Right atrium auricular region (tissue), 2 donors: Measurements from ENCODE around the gene TXNRD2. TPM values are rescaled to one million over a fixed set of nuclear protein-coding genes. Genes with fewer than 3 reads are reported as not detected.
"Not testable (repeated sequence)": the region's sequence is repeated elsewhere in the genome, so short reads cannot be mapped to it uniquely, and the experiment has no call there.

Source experiments
- DNase-seq: peaks from one replicate; pipeline ENCODE4 v3.0.0-alpha.2; 2019; ENCODE audit warnings: low spot score
- H3K27ac ChIP-seq, 2 donors: fragments of 200-600 bp; sonication (generic); 1 replicate in 1 of 2; 2 replicates in 1 of 2; pipeline ENCODE4 v1.5.1; 2016 to 2019
- H3K27me3 ChIP-seq, 2 donors: fragments of 200-600 bp; sonication (generic); one replicate each; pipeline versions ENCODE4 v1.5.1 to v1.6.0; 2017 to 2019
- H3K36me3 ChIP-seq: fragments of 200-600 bp; sonication (generic); one replicate; pipeline ENCODE4 v1.5.1; 2016
- H3K4me1 ChIP-seq, 2 donors: fragments of 200-600 bp; sonication (generic); one replicate each; pipeline versions ENCODE4 v1.5.1 to v1.6.0; 2017 to 2019
- H3K4me3 ChIP-seq, 2 donors: fragments of 200-600 bp; sonication (generic); 1 replicate in 1 of 2; 2 replicates in 1 of 2; pipeline ENCODE4 v1.5.1; 2017 to 2019; ENCODE audit warnings: mild to moderate bottlenecking in 1 of 2, moderate library complexity in 1 of 2
- H3K9me3 ChIP-seq, 2 donors: fragments of 200-600 bp; sonication (generic); one replicate each; pipeline ENCODE4 v1.5.1; 2019
- total RNA-seq, 2 donors: library from RNA; depleted of rRNA; stranded (reverse); fragments of >200 nt; gene quantifications; one replicate each; pipeline ENCODE4 v1.1.0, GENCODE V29; 2016
- TF ChIP-seq, protein P1 (sequence below), 2 donors: fragments of 200-600 bp; sonication (generic); IDR thresholded peaks; one replicate each; pipeline ENCODE4 v1.5.1; 2019; ENCODE audit warnings: antibody characterized with exemption in 2 of 2

TXNRD2 gene
- total RNA-seq, 2 donors from 2014 or later = 16.2 to 18.4 TPM

DNA sequence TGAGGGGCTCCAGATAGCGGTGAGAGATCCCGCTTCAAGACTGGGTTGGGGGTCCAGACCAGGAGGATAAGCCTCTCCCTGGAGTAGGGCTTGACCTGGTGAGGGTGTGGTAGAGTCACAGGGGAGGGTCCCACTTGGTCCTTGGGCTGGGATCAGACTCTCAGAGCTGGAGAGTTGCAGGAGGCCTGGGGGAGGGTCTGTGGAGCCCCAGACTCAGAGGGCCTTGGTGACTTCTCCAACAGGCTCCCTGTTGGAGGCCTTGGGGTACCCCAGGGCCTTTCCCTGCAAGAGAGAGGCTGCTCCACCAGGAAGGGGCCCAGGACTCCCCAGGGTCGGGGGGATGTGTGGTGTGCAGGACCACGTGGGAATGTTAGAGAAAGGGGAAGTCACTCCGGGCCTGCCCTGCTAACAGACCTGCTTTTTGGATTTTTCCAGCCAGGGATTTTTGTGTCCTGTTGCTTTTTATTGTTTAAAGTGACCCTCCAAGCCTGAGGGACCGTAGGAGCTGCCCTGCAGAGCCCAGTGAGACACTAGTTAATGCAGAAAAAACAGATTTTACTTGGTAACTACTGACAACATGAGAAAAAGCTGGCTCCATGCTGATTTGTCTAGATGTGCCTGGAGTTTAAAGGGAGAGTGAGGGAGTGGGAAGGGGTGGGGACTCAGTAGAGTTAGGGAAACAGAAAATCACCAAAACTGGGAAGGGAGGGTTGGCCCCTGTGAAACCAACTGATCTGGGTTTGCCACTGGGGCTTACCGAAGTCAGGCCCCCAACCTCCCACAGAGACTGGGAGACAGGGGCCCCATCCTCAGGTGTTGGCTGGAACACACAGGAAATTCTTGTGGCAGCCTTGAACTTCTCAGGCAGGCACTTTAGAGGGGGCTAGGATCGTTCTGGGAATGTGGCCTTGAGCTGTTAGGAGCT is 801 bp upstream of the TXNRD2 start:
- TF ChIP-seq, protein P1, sequence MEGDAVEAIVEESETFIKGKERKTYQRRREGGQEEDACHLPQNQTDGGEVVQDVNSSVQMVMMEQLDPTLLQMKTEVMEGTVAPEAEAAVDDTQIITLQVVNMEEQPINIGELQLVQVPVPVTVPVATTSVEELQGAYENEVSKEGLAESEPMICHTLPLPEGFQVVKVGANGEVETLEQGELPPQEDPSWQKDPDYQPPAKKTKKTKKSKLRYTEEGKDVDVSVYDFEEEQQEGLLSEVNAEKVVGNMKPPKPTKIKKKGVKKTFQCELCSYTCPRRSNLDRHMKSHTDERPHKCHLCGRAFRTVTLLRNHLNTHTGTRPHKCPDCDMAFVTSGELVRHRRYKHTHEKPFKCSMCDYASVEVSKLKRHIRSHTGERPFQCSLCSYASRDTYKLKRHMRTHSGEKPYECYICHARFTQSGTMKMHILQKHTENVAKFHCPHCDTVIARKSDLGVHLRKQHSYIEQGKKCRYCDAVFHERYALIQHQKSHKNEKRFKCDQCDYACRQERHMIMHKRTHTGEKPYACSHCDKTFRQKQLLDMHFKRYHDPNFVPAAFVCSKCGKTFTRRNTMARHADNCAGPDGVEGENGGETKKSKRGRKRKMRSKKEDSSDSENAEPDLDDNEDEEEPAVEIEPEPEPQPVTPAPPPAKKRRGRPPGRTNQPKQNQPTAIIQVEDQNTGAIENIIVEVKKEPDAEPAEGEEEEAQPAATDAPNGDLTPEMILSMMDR (IDR thresholded peaks at IDR 0.05) = no peak
- Histone ChIP-seq H3K36me3 (no peaks in the 10 kb centered on the region), H3K27ac (peak overlapping the region; percentile 97), H3K4me1 (peaks cover 0 to 45% of the 10 kb centered on the region in 2 donors), H3K9me3 (no peaks in the 10 kb centered on the region), H3K27me3 (no peaks in the 10 kb centered on the region), H3K4me3 (peak overlapping the region; percentile 71 to 94)
- DNase-seq = no peak

DNA sequence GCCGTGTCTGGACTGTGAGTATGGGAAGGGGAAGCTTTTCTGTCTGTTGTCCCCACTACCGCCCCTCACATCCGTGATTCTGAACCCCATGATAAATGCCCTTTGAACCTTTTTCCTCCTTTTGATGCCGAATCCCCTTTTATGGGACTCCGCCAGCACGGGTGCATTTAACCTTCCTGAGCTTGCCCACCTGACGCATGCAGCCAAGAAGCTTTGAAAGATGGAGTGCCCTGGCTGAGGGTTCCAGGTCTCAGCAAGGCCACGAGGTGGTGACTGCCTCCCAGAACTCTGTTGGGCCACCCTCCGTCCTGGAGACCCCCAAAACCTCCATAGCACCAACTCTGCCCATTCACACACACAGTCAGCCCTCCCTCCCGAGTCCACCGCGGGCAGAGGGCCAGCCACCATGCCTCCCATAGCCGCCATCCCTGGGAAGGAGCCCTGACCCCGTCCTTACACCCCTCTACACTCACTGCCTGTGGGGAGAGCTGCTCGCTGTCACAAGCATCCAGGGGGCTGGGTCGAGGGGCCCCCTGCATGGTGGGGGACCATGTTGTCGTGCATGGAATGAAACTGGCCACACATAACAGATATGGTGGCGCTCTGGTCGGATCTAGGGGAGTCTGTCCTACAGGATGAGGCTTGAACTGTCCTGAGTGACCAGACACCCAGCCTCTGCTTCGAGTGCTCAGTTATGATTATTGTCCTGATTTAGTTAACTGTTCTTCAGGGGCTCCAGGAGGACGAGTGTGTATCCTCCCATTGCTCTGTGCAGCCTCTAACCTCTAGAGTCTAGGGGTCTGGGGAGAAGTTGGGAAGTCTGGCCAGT is 868 bp downstream of the TXNRD2 start:
- TF ChIP-seq, protein P1 (IDR thresholded peaks at IDR 0.05) = no peak
- Histone ChIP-seq H3K27me3 (no peaks in the 10 kb centered on the region), H3K27ac (peak overlapping the region; percentile 97), H3K4me1 (peaks cover 0 to 39% of the 10 kb centered on the region in 2 donors), H3K9me3 (no peaks in the 10 kb centered on the region), H3K4me3 (peak overlapping the region; percentile 71 to 94), H3K36me3 (no peaks in the 10 kb centered on the region)
- no peak for DNase-seq

DNA sequence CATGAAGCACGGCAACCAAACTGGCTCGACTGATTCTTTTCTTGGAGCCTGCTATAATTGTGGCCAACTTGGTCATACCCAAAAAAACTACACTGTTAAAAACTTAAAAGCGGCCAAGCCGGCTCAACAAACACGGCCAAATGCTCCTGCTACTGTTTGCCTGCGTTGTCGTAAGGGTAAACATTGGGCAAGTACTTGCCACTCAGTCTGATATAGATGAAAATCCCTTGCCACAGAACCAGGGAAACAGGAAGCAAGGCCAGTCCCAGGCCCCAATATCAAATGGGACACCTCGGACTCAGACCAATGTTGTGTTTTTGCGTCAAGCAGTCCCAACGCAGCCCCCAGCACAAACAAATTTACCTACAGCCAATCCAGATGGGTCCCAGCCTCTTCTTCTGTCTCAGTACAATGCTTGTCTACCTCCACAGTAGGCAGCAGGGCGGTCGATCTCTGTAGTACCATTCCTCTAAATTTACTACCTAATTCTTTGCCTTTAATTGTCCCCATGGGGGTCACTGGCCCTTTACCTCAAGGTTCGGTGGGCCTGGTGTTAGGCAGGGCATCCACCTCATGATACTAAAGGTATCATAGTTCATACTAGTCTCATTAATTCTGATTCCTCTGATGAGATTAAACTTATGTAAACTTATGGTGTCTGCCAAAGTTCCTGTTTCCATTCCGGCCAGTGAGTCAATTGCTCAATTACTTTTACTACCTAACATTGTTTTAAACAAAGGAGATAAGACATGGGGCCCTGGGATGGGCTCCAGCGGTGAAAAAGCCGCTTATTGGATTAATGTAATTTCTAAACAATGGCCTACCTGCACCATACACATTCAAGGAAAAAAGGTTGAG is 3.8 kb downstream of the TXNRD2 start:
- TF ChIP-seq, protein P1 (IDR thresholded peaks at IDR 0.05) = no peak
- H3K4me1 ChIP-seq = peaks cover 0 to 26% of the 10 kb centered on the region in 2 donors
- H3K27ac ChIP-seq = no peak overlapping the region
- H3K36me3 ChIP-seq = no peaks in the 10 kb centered on the region
- no peak for DNase-seq
- H3K27me3 ChIP-seq = no peaks in the 10 kb centered on the region
- H3K9me3 ChIP-seq = no peaks in the 10 kb centered on the region
- H3K4me3 ChIP-seq = no peak overlapping the region

DNA sequence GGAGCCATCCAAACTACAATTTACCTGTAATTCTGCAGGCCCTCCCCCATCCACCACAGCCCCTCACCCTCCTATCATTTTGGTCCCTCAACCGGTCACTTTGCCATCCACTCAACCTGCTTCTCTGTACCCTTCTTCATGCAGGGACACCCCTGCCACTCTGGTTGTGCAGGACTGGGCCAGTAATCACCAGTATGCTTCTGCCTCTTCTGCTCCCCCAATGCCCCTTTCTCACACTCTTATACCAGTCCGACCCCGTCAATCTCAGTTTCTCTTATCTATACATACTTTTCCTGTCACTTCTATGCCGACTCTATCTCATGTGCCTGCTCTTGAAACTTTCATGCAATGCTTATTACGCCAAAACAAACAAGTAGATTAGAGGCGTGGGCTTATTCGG is 5.1 kb downstream of the TXNRD2 start:
- no peak for DNase-seq
- TF ChIP-seq, protein P1 (IDR thresholded peaks at IDR 0.05) = no peak
- Histone ChIP-seq H3K36me3 (no peaks in the 10 kb centered on the region), H3K27me3 (no peaks in the 10 kb centered on the region), H3K9me3 (no peaks in the 10 kb centered on the region), H3K4me1 (peaks cover 0 to 21% of the 10 kb centered on the region in 2 donors), H3K27ac (no peak overlapping the region), H3K4me3 (no peak overlapping the region)

DNA sequence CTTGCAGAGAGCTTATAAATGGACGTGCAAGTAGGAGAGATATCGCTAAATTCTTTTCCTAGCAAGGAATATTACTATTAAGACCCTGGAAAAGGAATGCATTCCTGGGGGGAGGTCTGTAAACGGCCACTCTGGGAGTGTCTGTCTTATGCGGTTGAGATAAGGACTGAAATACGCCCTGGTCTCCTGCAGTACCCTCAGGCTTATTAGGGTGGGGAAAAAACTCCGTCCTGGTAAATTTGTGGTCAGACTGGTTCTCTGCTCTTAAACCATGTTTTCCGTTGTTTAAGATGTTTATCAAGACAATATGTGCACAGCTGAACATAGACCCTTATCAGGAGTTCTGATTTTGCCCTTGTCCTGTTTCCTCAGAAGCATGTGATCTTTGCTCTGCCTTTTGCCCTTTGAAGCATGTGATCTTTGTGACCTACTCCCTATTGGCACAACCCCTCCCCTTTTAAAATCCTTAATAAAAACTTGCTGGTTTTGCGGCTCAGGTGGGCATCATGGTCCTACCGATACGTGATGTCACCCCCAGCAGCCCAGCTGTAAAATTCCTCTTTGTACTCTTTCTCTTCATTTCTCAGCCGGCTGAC is 6.4 kb downstream of the TXNRD2 start:
- DNase-seq, H3K4me3 ChIP-seq, H3K27me3 ChIP-seq, H3K27ac ChIP-seq, H3K36me3 ChIP-seq, H3K9me3 ChIP-seq, H3K4me1 ChIP-seq: not testable (repeated sequence)
